ENCODE results near the gene ADARB2. TPM values are rescaled to one million over a fixed set of nuclear protein-coding genes. Genes with fewer than 3 reads are reported as not detected.

ADARB2 gene
- total RNA-seq, 1 donor from 2014 or later: 1.8 TPM

GRCh38 chr10:1132584-1132983 is 604.7 kb downstream of the ADARB2 start:
- DNase-seq (ENCODE audit: low read depth, low spot score): no peak
- no peaks in the 10 kb centered on the region for H3K27me3 Mint-ChIP-seq (ENCODE audit: low read depth)
- peaks cover 4% of the 10 kb centered on the region for H3K9me3 Mint-ChIP-seq
- H3K4me1 Mint-ChIP-seq: no peaks in the 10 kb centered on the region
- no peak overlapping the region for H3K4me3 Mint-ChIP-seq
- no peak for TF ChIP-seq CTCF (conservative IDR thresholded peaks at IDR 0.05)
- H3K27ac Mint-ChIP-seq (ENCODE audit: unreplicated experiment): no peak overlapping the region
- peaks cover 33% of the 10 kb centered on the region for H3K36me3 Mint-ChIP-seq (ENCODE audit: low read depth)

GRCh38 chr10:1130995-1131790 is 606.1 kb downstream of the ADARB2 start:
- Mint-ChIP-seq H3K36me3 (ENCODE audit: low read depth) (peaks cover 30% of the 10 kb centered on the region), H3K4me3 (no peak overlapping the region)

GRCh38 chr10:1130226-1130625 is 607.1 kb downstream of the ADARB2 start:
- TF ChIP-seq CTCF (conservative IDR thresholded peaks at IDR 0.05): no peak
- peaks cover 34% of the 10 kb centered on the region for H3K36me3 Mint-ChIP-seq (ENCODE audit: low read depth)
- no peaks in the 10 kb centered on the region for H3K4me1 Mint-ChIP-seq
- no peak for DNase-seq (ENCODE audit: low read depth, low spot score)
- H3K9me3 Mint-ChIP-seq: peaks cover 2% of the 10 kb centered on the region
- no peak overlapping the region for H3K27ac Mint-ChIP-seq (ENCODE audit: unreplicated experiment)
- H3K27me3 Mint-ChIP-seq (ENCODE audit: low read depth): no peaks in the 10 kb centered on the region
- no peak overlapping the region for H3K4me3 Mint-ChIP-seq

More at GRCh38 chr10:1130995-1131790, 606.1 kb downstream of the ADARB2 start:
- no peak for DNase-seq (ENCODE audit: low read depth, low spot score)
- Mint-ChIP-seq H3K9me3 (peaks cover 4% of the 10 kb centered on the region), H3K4me1 (no peaks in the 10 kb centered on the region), H3K27me3 (ENCODE audit: low read depth) (no peaks in the 10 kb centered on the region), H3K27ac (ENCODE audit: unreplicated experiment) (no peak overlapping the region)
- TF ChIP-seq CTCF (conservative IDR thresholded peaks at IDR 0.05): no peak

GRCh38 chr10:1128649-1129048 is 608.7 kb downstream of the ADARB2 start:
- peaks cover 12% of the 10 kb centered on the region for H3K4me1 Mint-ChIP-seq
- H3K27ac Mint-ChIP-seq (ENCODE audit: unreplicated experiment): no peak overlapping the region
- H3K36me3 Mint-ChIP-seq (ENCODE audit: low read depth): peaks cover 45% of the 10 kb centered on the region
- no peak for TF ChIP-seq CTCF (conservative IDR thresholded peaks at IDR 0.05)
- no peaks in the 10 kb centered on the region for H3K27me3 Mint-ChIP-seq (ENCODE audit: low read depth)
- no peak for DNase-seq (ENCODE audit: low read depth, low spot score)
- no peak overlapping the region for H3K4me3 Mint-ChIP-seq
- H3K9me3 Mint-ChIP-seq: no peaks in the 10 kb centered on the region

- no peaks in the 10 kb centered on the region for H3K9me3 Mint-ChIP-seq
- peaks cover 44% of the 10 kb centered on the region for H3K36me3 Mint-ChIP-seq (ENCODE audit: low read depth)
- no peak overlapping the region for H3K4me3 Mint-ChIP-seq
- DNase-seq (ENCODE audit: low read depth, low spot score): no peak
- TF ChIP-seq CTCF (conservative IDR thresholded peaks at IDR 0.05): no peak
- H3K27ac Mint-ChIP-seq (ENCODE audit: unreplicated experiment): no peak overlapping the region
- H3K4me1 Mint-ChIP-seq: peaks cover 16% of the 10 kb centered on the region
- H3K27me3 Mint-ChIP-seq (ENCODE audit: low read depth): no peaks in the 10 kb centered on the region
These were observed 609.2 kb downstream of the ADARB2 start for GRCh38 chr10:1128115-1128514.
